ENCODE results near the gene ZFP92.
A peak's percentile ranks its signal among the peaks of the same experiment; 100 is the strongest.

The ZFP92 gene

DNA sequence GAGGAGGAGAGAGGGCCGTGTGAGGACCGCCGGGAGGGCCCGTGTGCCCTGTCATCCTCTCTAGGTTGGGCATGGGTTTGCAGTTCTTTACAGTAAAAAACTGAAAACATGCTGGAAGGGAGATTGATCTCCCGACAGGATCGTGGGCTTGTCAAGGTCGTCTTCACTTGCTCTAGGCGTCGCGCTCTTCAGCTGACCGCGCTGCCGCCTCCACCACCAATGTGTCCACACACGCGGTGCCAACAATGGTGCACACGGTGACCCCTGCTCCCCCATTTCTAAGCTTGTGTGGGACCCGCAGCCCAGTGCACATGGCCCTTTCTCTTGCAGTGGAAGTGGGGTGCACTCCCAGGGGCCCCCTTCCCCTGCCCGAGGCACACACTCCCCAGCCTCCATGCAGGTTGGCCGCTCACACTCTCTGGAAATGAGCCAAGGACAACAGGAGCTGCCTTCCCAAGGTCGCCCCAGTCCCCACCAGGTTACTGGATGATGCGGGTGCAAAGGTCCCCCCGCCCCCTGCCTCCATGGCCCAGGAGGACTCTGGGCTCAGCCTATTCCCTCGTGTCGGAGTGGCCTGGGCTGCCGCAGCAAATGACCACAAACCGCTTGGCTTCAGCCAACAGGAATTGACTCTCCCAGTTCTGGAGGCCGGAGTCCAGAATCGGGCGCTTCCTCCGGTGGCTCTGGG lies 1.7 kb upstream of the ZFP92 start:
- Mint-ChIP-seq H3K36me3 (ENCODE audit: low read depth) (peaks cover 3% of the 10 kb centered on the region), H3K4me1 (peaks cover 7% of the 10 kb centered on the region), H3K27me3 (ENCODE audit: low read depth) (peaks cover 6% of the 10 kb centered on the region), H3K4me3 (no peak overlapping the region), H3K9me3 (peaks cover 15% of the 10 kb centered on the region), H3K27ac (no peak overlapping the region)
- TF ChIP-seq CTCF (IDR thresholded peaks at IDR 0.05; ENCODE audit: unreplicated experiment in 3 of 3) = no peak

GRCh38 chrX:153410373-153410772 lies 899 bp upstream of the ZFP92 start:
- Mint-ChIP-seq H3K4me3 (no peak overlapping the region), H3K27me3 (ENCODE audit: low read depth) (peaks cover 6% of the 10 kb centered on the region), H3K4me1 (peaks cover 7% of the 10 kb centered on the region), H3K27ac (no peak overlapping the region), H3K36me3 (ENCODE audit: low read depth) (peaks cover 3% of the 10 kb centered on the region), H3K9me3 (peaks cover 12% of the 10 kb centered on the region)
- no peak for TF ChIP-seq CTCF (IDR thresholded peaks at IDR 0.05; ENCODE audit: unreplicated experiment in 3 of 3)

GRCh38 chrX:153410888-153411254 lies 401 bp upstream of the ZFP92 start:
- H3K4me3 Mint-ChIP-seq = peak overlapping the region; percentile 65 to 76 (median 75)
- H3K36me3 Mint-ChIP-seq (ENCODE audit: low read depth) = peaks cover 3% of the 10 kb centered on the region
- peaks cover 7% of the 10 kb centered on the region for H3K4me1 Mint-ChIP-seq
- peaks cover 16% of the 10 kb centered on the region for H3K9me3 Mint-ChIP-seq
- no peak for TF ChIP-seq CTCF (IDR thresholded peaks at IDR 0.05; ENCODE audit: unreplicated experiment in 3 of 3)
- H3K27ac Mint-ChIP-seq = no peak overlapping the region
- H3K27me3 Mint-ChIP-seq (ENCODE audit: low read depth) = peaks cover 6% of the 10 kb centered on the region

GRCh38 chrX:153411988-153412574 lies 809 bp downstream of the ZFP92 start:
- Mint-ChIP-seq H3K27ac (peak overlapping the region in 1 of 3 experiments; percentile 42), H3K4me1 (peaks cover 7% of the 10 kb centered on the region), H3K4me3 (peak overlapping the region; percentile 45 to 73 (median 62)), H3K36me3 (ENCODE audit: low read depth) (no peaks in the 10 kb centered on the region), H3K27me3 (ENCODE audit: low read depth) (peaks cover 6% of the 10 kb centered on the region), H3K9me3 (peaks cover 23% of the 10 kb centered on the region)
- no peak for TF ChIP-seq CTCF (IDR thresholded peaks at IDR 0.05; ENCODE audit: unreplicated experiment in 3 of 3)

DNA sequence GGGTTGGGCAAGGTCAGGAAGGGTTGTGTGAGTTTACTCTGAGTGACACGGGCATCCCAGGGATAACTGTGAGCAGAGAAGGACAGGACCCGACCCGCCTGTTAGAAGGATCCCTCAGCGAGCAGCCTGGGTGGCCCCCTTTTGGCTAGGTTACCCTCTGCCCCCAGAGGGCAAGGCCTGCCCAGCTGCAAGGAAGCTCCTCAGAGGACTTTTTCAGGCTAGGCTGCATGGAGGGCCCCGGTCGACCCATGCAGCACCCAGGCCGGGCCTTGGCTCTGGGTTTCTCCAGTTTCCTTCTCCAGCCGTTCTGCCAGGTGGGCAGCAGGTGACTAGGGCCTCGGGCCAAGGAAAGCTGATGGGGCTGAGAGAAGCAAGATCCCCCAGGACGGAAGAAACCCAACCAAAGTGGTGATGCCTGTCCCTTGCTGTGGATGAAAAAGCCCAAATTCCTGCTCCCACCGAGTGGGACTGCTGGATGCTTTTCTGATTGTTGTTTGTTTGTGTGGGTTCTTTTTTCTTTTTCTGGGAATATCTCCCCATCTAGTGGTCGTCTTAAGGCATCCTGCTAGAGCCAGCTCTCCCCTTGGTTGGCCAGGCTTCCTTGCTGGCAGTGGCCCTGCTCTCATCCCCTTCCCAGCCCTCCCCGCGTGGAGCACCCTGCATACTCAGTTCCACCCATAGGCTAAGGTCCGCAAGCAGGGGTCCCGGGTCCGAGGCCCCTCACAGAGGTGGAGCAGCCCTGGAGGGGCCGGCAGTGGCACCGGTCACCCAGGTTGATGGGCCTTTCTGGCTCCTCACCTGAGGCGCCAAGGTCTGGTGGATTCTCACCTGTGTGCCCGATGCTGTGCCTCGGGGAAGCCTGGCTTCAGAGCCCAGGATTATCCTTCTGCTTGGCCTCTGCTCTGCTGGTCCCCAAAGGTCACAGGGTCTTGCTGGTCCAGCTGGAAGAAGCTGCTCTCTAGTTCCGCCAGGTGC lies 1.8 kb downstream of the ZFP92 start:
- TF ChIP-seq CTCF (IDR thresholded peaks at IDR 0.05; ENCODE audit: unreplicated experiment in 3 of 3) = peak in 2 of 3 experiments; percentile 12 to 33
- Mint-ChIP-seq H3K27me3 (ENCODE audit: low read depth) (peaks cover 6% of the 10 kb centered on the region), H3K36me3 (ENCODE audit: low read depth) (no peaks in the 10 kb centered on the region), H3K4me1 (peaks cover 11% of the 10 kb centered on the region), H3K4me3 (peak overlapping the region; percentile 45 to 73 (median 65)), H3K27ac (peak overlapping the region in 2 of 3 experiments; percentile 42 to 74), H3K9me3 (peaks cover 27% of the 10 kb centered on the region)

Data from nephron (organoid).